Coronary artery (tissue), 2 donors: ENCODE measurements around the gene OR6B3.

ENCODE experiments used
- DNase-seq: peaks from one replicate; pipeline ENCODE4 v3.0.0-alpha.2; 2017; ENCODE audit warnings: low spot score
- H3K27ac ChIP-seq, 2 donors: fragments of 200-600 bp; sonication (generic); one replicate each; pipeline ENCODE4 v1.5.1; 2016 to 2019
- H3K4me3 ChIP-seq: fragments of 200-600 bp; sonication (generic); 2 replicates; pipeline ENCODE4 v1.5.1; 2016; ENCODE audit warnings: mild to moderate bottlenecking, moderate library complexity
- CTCF ChIP-seq: fragments of 200-600 bp; sonication (generic); IDR thresholded peaks from one replicate; pipeline ENCODE4 v1.5.1; 2019; ENCODE audit warnings: antibody characterized with exemption

Gene OR6B3

GRCh38 chr2:240032406-240033329, 20.7 kb downstream of the OR6B3 start:
- Histone ChIP-seq H3K4me3 (no peak overlapping the region), H3K27ac (no peak overlapping the region)
- no peak for DNase-seq
- TF ChIP-seq CTCF, result no peak

DNA sequence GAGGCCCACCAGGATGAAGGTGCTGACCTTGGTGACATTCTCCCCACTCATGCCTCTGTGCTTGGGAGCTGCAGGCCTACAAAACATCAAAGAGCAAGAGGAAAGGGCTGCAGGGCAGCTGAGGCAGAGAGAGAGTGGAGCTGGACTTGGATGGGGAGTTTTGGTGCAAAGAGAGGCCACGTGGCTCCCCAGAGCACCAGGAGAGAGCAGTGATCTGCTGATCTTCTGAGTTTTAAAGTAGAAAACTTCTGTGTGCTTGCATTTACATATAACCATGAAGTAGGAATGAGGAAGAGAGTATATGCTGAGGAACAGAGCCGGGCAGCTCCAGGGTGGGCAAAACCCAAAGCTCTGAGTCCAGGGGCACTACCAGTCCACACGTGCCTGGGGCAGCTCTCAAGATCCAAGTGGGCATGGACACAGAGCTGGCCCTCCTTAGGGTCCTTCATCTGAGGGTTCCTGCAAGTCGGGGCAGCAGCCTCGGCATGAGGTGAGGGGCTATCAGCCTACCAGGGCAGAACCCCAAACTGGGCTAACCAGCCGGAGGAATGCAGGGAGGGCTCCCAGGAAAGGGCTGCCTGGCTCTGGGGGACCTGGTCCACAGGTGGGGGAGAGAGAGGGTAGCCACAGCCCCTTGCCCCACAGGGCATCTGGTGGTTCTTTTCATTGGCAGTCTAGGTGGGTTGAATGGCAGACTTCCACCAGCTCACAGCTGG, 22.8 kb downstream of the OR6B3 start, which contains the start of gene OR6B2:
TSS of gene OR6B2 (minus strand) at position 51 of the 716 bp plus-strand sequence. CDS start at position 51, 0 bp downstream.
- no peak within 1 kb of the TSS for H3K27ac ChIP-seq
- H3K4me3 ChIP-seq, result no peak within 1 kb of the TSS
- no peak for DNase-seq
- TF ChIP-seq CTCF, result no peak

DNA sequence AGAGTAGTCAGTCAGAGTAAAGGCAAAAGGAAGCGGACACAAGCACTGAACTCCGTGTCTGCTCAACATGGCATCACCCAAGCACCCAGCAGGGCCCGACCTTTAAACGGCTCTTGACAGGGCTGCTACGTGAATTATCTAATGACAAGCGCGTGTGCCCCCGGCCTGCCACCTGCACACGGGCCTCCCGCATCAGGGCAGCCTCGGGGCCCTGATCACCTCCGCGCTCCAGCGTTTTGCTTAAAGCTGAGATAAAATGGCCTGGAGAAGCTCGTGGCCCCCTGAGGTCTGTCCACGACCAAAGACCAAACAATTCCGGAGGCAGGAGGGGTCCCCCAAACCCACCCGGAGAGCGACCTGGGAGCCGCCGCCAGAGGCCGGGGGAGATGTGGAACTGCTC, 28.6 kb downstream of the OR6B3 start:
- Histone ChIP-seq H3K4me3 (peak overlapping the region; percentile 100), H3K27ac (peak overlapping the region; percentile 93 to 99)
- TF ChIP-seq CTCF, result no peak
- DNase-seq, result no peak

GRCh38 chr2:240023792-240024191, 29.5 kb downstream of the OR6B3 start:
- no peak for TF ChIP-seq CTCF
- H3K4me3 ChIP-seq, result peak overlapping the region; percentile 100
- no peak overlapping the region for H3K27ac ChIP-seq
- DNase-seq, result no peak

DNA sequence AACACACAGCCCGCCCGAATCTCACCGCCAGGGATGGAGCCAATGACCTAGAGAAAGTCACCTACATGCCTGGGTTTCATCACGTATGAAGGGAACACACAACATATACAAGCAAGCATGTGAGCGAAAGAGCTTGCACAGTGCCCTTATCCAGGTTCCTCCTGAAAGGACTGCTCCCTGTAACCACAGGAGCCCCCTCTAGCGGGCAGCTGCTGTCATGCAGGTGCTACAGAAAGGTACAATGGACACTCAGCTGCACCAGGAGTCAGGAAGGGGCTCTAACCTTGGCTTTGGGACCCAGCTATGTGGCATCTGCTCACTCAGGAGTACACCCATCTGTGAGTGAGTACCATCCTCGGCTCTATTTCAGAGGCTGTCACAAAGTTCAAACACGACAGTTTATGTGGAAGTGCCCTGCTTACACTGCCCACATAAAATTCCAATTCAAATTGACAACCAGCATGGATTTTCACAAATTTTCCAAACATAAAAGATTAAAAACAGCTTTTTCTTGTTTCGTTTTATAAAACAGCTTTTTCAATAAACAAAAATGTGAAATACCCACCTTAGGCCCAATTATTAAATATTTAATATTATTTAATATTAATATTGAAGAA, 31.7 kb downstream of the OR6B3 start:
- no peak for DNase-seq
- Histone ChIP-seq H3K4me3 (no peak overlapping the region), H3K27ac (no peak overlapping the region)
- peak; percentile 38 for TF ChIP-seq CTCF

- no peak for TF ChIP-seq CTCF
- no peak overlapping the region for H3K27ac ChIP-seq
- no peak overlapping the region for H3K4me3 ChIP-seq
- no peak for DNase-seq
Observed at GRCh38 chr2:240018071-240018750, 35.1 kb downstream of the OR6B3 start.
